Parietal lobe (tissue), 2 donors: ENCODE data around the gene MIPEP. TPM values are rescaled to one million over a fixed set of nuclear protein-coding genes. Genes with fewer than 3 reads are reported as not detected.

ENCODE experiments used
- small RNA-seq: library from RNA; depleted of rRNA; stranded (forward); fragments of <200 nt; gene quantifications from one replicate; pipeline ENCODE3, GENCODE V24; 2014; ENCODE audit warnings: low replicate concordance
- total RNA-seq: library from RNA; depleted of rRNA; stranded (reverse); fragments of >200 nt; gene quantifications from one replicate; pipeline ENCODE4 v1.2.3, GENCODE V29; 2014

MIPEP gene
- 15.7 TPM for total RNA-seq

DNA sequence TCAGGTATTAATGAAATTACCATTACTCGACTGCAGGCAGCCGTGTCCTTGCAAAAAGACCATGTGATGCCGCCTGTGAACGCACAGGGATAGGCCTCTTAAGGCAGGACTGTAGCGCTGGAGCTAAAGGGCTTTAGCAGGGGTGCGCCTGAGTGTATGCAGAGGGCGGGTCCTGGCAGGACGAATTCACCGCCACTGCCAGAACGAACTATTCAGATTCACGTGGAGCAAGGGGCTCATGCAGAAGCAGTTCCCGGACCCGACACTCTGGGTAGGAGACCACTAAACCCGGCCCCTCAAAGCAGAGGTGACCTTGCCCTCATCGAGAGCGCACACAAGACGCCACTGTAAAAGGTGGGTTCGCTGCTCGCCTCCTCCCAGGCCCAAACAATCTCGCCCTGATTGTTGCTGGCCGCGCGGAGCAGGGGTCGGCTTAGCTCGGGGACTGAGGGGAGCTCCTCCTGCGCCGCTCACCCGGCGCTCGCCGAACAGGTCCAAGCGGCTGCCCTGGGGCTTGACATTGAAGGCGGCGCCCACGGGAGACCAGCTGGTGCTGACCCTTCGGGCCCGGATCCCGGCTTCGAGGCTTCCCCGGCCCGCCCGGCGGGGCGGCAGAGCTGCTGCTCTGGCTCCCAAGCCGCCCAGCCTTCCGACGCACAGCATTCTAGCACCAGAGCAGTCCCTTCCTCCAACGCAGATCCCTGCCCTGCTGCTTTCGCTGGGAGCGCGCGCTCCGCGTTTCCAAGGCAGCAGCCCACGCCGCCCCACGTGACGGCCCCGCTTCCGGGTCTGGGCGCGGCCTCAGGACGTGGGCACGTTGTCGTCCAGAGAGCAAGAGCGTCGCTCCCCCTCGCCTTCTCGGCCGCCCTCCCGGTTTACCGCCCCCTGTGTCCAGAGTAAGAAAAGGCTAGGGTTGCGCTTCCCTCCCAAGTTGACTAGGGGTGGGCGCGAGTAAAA, at the start of gene MIPEP:
Gene MIPEP, minus strand, starts transcription at position 743 of the 957 bp plus-strand sequence. Its CDS starts 80 bp downstream, at position 663.

DNA sequence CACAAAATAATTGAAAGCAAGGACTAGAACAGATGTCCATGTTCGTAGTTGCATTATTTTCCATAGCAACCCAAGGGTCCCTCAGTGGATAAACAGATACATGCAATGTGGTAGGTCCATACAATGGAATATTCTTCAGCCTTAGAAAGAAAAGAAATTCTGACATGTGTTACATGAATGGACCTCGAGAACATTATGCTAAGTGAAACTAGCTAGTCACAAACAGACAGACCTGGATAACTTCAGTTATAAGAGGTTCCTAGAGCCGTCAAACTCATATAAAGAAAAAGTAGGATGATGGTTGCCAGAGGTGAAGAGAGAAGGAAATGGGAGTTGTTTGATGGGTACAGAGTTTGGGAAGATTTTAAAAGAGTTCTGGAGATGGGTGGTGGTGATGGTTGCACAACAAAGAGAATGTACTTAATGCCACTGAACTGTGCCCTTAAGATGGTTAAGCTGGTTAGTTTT, 8.3 kb upstream of the MIPEP start, which contains the start of gene C1QTNF9B:
Gene C1QTNF9B, minus strand, starts transcription at position 51 of the 468 bp plus-strand sequence.

Small RNA genes lying within 50 kb of the gene (small RNA-seq; reads per million reads assigned to genes)
- gene MTCO3P2, result not detected

Other genes with a start within 250 kb of the MIPEP start
- not detected for gene C1QTNF9B, start 8.1 kb upstream of the MIPEP start, total RNA-seq